ENCODE measurements around the gene CTTNBP2.

CTTNBP2 gene

DNA sequence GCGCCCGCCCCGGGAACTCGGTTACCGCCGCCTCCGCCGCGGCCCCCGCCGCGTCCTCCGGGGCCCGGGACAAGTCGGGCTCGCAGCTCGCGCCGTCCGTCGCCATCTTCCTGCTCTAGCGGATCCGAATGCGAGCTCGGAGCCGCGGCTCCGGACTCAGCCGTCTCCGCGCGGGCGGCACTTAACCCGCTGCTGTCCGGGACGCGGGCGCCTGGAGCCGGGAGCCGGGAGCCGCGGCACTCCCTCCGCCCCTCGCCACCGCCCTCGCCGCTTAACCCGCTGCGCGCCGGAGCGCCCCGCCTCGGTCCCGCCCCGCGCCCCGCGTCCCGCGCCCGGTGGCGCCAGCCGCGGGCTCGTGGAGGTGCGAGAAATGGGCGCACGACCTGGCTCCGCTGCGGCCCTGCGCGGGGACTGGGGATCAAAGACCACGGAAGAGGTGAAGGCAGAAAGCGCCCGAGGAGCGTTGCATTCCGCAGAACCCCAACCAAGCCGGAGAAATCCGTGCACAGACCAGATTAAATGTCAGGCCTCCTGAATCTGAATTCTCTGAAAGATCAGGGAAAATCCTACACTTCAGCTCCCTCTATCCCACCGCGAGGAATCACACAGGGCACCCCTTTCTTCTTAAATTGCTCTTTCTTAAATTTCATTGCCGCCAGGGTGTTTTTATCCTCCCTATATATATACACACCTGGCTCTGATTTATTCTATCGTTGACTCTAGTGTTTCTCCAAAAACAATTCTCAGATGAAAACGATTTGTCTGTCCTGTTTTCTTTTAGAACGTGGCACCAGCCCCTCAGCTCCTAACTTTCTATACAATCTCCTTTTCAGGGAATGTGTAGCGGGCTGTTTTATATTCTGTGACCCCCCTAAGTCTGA, at the start of gene CTTNBP2:
CTTNBP2 (minus strand) TSS at position 132 of the 881 bp plus-strand sequence; CDS start at position 106, 26 bp downstream.
- peak; percentile 31 for DNase-seq

DNA sequence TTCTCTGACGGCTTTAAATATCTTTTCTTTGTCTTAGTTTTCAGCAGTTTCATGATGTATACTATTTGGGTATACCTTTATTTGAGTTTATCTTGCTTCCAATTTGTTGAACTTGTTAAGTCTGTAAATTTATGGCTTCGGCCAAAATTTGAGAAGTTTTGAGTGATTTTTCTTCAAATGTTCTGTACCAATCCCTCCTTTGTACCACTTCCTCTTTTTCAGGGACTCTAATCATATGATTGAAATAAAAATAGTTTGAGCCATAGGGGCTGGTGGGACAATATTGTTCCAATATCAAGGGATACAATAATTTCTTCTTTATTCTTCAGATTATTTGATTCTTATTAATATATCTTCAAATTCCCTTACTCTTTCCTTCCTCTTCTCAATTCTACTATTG, 43.1 kb upstream of the CTTNBP2 start:
- no peak for DNase-seq

DNA sequence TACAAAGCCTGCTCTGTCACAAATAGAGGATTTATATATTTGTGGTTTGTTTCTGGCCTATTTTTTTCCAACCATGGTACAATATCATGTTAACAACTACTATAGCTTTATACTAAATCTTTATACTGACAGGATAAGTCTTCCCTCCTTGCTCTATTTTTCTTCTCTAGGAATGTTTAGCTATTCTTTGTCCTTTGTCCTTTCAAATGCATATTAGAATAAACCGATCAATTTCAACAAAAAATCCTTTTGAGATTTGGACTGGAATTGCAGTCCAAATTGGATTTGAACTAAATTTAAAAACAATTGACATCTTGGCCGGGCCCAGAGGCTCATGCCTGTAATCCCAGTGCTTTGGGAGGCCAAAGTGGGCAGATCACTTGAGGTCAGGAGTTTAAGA, 39.2 kb upstream of the CTTNBP2 start:
- no peak for DNase-seq

GRCh38 chr7:117908031-117908795, 35.0 kb upstream of the CTTNBP2 start:
- no peak for DNase-seq

DNA sequence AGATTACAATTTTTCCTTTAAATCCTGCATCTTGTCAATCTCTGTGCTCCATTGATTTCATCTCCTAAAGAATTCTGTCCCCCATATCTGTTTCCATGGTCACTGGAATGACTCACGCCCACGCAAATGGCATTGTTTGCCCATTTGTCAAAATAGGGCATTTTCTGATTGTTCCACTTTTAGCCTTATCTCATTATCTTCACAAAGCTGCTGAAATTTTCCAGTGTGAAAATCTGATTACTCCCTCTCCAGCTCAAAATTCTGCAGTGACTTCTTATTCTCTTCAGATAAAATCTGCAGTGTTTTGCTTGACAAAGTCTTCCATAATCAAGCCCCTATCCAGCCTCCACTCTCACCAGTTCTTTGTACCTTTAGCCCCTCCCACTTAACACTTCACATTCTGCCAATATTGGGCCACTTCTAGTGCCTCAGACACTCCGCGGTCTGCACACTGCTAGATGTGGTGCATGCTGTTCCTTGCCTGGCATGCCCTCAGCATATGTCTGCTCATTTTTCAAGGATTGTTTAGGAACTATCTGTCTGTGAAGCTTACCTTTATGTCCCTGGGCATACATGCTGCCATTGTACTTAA, 33.9 kb upstream of the CTTNBP2 start:
- DNase-seq, result no peak

DNA sequence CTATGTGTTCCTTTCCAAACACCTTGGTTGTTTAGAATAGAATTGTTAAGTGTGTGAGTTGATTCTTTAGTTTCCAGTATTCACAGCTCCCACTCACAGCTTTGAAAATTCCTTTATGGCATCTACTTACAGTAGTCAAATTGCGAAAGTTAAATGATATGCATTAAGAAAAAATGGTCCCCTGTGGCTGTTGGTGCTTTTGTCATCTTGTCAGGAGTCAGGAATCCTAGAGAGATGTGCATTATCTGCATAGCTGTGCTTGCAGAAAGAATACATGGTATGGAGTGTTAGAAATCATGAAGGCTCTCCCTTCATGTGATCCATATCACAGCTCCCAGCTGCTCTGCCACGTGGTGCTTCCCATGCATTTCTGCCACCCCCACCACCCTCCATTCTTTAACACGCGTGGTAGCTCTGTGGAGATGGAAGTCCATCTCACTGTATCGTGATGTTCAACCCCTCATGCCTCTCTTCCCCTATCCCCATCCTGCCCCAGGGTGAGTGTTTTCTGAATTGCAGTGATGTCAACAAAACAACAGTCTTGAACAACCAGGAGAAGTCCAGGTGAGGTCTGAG, 29.2 kb upstream of the CTTNBP2 start:
- DNase-seq, result no peak

- DNase-seq, result no peak
These were observed 28.0 kb upstream of the CTTNBP2 start for GRCh38 chr7:117901089-117901797.

DNA sequence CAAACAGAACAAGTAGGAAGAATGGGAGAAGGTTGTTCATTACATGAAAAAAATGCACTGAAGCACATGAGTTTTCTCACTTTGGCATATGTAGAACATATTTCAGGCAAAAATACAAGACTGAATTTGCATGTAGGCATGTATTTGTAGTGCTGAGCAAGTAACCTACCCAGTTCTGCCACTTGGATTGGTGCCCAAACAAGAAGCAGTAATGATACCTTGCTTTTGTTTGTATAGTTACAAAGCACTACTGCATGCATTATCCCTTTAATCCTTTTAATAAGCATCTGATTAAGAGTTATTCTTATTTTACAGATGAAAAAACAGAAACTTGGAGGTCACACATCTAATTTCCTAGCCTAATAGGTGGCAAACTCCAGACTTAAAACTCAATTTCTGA, 23.1 kb upstream of the CTTNBP2 start:
- DNase-seq, result no peak

GRCh38 chr7:117895276-117895675, 22.0 kb upstream of the CTTNBP2 start:
- DNase-seq, result no peak

DNA sequence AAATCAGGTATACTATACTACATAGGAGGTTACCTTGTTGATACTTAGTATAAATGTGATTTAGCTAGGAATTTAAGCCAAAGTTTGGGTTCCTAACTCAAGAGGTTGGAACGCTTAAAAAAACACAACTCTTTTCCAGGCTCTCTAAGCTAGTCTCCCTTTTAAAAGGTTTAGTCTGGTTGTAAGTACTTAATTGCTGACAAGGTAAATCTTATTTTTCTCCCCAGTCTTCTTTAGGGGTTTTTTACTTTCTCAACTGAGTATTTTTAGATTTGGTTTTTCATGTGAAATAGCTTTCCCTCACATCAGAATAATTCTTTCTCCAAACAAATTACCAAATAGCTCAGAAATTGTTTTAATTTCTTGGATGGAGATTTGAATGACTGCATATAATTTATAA, 20.8 kb upstream of the CTTNBP2 start:
- no peak for DNase-seq

- DNase-seq, result no peak
These were observed 19.6 kb upstream of the CTTNBP2 start for GRCh38 chr7:117892821-117893220.

GRCh38 chr7:117889611-117890010, 16.4 kb upstream of the CTTNBP2 start:
- no peak for DNase-seq

DNA sequence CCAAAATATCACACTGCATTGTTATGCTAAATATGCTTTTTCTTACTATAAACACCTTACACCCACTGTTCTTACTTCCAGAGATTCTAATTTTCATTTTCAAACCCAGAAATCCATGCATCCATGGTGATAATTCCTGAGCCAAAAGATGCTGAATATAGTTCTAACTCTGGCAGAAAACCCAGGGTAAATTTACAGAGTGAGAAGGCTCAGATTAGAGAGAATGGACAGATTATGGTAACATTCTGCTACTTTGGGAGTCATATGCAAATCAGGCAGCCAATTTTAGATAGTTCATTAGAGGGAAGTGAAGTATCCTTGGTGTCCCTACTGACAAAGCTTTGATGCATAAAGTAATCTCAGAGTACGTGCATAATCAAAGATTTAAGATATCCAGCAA, 15.4 kb upstream of the CTTNBP2 start:
- DNase-seq, result no peak

DNA sequence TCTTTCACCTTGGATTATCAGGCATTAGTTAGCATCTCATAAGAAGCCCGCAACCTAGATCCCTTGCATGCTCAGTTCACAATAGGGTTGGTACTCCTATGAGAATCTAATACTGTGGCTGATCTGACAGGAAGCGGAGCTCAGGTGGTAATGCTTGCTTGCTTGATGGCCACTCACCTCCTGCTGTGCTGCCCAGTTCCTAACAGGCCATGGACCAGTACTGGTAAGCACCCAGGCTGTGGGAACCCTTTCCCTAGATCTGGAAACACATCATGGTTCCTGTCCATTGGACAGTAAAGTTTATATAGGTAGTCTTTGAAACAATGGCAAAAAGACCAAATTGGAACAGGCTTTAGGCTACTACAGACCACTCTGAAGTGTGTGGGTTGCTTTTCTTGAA, 9.4 kb upstream of the CTTNBP2 start:
- DNase-seq, result no peak

- DNase-seq, result no peak
These were observed 3.5 kb upstream of the CTTNBP2 start for GRCh38 chr7:117876761-117877160.

DNA sequence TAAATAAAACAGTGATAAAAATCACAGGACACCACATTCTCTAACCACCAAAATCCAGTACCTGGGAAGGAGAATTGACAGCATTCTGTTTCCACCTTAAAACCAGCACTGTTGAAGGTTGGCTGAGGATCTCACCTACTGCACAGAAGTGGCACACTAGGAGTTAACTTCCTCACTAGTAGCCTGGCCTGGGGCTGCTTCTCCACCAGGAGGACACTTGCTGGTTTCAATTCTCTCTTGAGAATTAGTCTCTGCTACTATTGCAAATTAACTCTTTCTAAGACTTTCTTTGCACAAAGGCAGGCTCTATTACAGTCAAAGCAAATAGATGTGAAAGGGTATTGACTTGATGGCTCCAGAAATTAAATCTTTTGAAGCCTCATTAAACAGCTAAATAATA, 2.3 kb upstream of the CTTNBP2 start:
- no peak for DNase-seq

DNA sequence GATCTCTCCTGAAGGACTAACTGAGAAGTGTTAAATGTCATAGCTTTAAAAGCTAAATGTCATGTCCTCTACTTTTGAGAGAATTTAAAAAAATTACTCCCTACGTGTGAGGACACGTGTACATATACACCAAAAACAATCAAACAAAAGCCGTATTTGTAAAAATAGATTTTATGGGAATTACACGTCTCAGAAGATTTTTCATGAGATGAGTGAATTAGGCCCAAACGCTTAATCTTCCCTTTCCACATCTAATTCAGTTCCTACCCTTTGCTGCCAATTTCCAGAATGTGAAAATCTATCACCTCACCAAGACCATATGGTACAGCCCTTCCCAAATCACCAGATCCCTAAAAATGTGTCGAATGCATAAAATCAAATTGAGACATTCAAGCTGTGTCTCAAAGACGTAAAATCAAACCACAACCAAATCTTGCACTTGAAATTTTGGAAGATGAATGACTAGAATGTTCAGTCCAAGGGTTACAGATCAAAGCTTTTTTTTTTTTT, 1.0 kb upstream of the CTTNBP2 start:
- DNase-seq, result no peak

GRCh38 chr7:117872561-117873309, 506 bp downstream of the CTTNBP2 start:
- peak; percentile 14 for DNase-seq

DNA sequence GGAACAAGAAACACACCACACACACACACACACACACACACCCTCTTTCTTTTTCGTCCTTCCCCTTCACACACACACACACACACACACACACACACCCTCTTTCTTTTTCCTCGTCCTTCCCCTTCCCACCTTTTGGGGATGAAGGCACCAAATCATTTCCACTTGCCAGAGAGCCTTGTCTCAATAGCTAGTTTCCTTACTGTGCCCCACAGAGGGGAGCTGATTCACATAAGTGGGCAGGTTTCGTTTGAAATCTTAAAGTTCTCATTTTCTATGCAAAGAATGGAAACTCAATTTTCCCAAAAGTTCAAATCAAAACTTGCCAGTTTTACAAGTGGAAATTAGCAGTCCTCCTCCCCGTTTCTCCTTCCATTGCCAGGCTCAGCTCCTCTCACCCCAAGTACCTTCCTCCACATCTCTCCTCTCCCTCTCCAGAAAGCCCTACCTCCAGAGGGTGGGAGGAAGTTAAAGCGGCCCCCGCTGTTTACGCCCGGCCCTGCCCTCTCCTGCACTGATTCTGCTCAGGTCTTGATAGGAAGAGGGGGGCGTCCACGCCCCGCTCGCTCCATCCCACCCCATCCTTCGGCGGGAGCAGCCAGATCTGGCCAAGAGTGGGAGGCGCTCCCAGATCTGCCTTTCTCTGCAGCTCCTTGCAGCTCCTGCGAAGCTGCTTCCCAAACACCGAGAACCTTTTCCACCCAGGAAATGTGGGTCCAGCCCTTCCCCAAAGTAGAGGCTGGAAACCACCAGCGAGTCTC, 1.3 kb downstream of the CTTNBP2 start:
- no peak for DNase-seq

DNA sequence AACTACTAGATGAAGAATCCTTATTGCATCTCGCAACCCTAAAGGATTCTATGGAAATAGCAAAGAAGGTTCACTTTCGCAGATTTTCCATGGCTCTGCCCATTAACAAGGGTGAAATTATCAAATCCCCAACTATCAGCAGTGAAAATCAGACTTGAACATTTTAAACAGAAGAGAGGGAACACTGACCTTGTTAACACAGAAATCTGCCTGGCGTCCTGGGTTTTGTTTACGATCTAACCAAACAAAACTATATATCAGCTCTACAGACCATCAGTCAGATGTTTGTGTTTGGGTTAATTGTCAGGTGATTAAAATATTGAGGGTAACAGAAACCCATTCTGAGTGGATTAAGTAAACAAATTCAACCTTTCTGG, 1.9 kb downstream of the CTTNBP2 start:
- no peak for DNase-seq

All from NCI-H146 (cell line).